Measurements from ENCODE around the gene RANBP10.

DNA sequence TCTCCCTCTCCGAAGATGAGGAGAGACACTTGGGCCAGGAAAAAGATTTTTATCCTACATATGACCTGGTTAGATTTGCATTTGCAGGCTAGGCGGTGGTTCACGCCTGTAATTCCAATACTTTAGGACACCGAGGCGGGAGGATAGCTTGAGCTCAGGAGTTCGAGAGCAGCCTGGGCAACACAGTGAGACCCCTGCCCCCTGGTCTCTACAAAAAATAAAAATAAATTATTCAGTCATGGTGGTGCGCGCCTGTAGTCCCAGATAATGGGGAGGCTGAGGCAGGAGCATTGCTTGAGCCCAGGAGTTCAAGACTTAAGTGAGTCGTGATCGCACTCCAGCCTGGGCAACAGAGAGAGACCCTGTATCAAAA, 27.9 kb upstream of the RANBP10 start:
- TF ChIP-seq, protein P1, sequence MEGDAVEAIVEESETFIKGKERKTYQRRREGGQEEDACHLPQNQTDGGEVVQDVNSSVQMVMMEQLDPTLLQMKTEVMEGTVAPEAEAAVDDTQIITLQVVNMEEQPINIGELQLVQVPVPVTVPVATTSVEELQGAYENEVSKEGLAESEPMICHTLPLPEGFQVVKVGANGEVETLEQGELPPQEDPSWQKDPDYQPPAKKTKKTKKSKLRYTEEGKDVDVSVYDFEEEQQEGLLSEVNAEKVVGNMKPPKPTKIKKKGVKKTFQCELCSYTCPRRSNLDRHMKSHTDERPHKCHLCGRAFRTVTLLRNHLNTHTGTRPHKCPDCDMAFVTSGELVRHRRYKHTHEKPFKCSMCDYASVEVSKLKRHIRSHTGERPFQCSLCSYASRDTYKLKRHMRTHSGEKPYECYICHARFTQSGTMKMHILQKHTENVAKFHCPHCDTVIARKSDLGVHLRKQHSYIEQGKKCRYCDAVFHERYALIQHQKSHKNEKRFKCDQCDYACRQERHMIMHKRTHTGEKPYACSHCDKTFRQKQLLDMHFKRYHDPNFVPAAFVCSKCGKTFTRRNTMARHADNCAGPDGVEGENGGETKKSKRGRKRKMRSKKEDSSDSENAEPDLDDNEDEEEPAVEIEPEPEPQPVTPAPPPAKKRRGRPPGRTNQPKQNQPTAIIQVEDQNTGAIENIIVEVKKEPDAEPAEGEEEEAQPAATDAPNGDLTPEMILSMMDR (conservative IDR thresholded peaks at IDR 0.05 in 1 of 2, IDR thresholded peaks at IDR 0.05 in 1 of 2; ENCODE audit: extremely low read depth in 1 of 2, insufficient read depth in 1 of 2, low read depth in 1 of 2, low read length in 2 of 2), result no peak
- TF ChIP-seq EZH2 (IDR thresholded peaks at IDR 0.05; ENCODE audit: borderline replicate concordance, low read length), result no peak
